ENCODE measurements around the gene SEMA6B. TPM values are rescaled to one million over a fixed set of nuclear protein-coding genes. Genes with fewer than 3 reads are reported as not detected.

The SEMA6B gene
- polyA plus RNA-seq, 1 donor from 2014 or later = 21.6 TPM

DNA sequence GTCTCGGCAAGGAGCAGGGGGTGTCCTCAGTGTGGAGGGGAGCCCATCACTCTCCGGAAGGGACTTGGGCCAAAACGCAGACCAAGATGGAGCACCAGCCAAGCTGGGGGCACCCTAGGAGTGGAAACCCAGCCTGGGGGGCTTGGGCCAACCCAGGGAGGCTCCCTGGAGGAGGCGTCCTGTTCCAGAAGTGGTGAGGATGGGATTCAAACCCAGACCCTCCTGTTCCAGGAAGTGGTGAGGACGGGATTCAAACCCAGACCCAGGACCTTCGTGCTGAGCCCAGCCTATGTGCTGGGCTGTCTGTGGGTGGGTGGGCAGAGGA lies 40.4 kb downstream of the SEMA6B start:
- no peak overlapping the region for H3K9ac ChIP-seq (ENCODE audit: low read length)
- no peaks in the 10 kb centered on the region for H3K79me2 ChIP-seq (replicated peaks; ENCODE audit: insufficient read depth, low read length)
- H3K27me3 ChIP-seq (ENCODE audit: insufficient read depth, low read depth, low read length) = no peaks in the 10 kb centered on the region
- no peaks in the 10 kb centered on the region for H3F3A ChIP-seq (ENCODE audit: insufficient read depth, low read length, poor library complexity, severe bottlenecking)
- no peak overlapping the region for H2AFZ ChIP-seq (ENCODE audit: low read depth, low read length)
- H3K4me2 ChIP-seq (ENCODE audit: low read length) = no peak overlapping the region
- no peak for TF ChIP-seq EZH2 (IDR thresholded peaks at IDR 0.05; ENCODE audit: borderline replicate concordance, insufficient read depth, low read length, poor library complexity, severe bottlenecking)
- no peak for TF ChIP-seq SMC3 (conservative IDR thresholded peaks at IDR 0.05; ENCODE audit: poor library complexity)
- TF ChIP-seq POLR2AphosphoS5 (IDR thresholded peaks at IDR 0.05) = no peak
- no peak for TF ChIP-seq TAF1 (IDR thresholded peaks at IDR 0.05; ENCODE audit: low read depth)
- TF ChIP-seq, protein P1, sequence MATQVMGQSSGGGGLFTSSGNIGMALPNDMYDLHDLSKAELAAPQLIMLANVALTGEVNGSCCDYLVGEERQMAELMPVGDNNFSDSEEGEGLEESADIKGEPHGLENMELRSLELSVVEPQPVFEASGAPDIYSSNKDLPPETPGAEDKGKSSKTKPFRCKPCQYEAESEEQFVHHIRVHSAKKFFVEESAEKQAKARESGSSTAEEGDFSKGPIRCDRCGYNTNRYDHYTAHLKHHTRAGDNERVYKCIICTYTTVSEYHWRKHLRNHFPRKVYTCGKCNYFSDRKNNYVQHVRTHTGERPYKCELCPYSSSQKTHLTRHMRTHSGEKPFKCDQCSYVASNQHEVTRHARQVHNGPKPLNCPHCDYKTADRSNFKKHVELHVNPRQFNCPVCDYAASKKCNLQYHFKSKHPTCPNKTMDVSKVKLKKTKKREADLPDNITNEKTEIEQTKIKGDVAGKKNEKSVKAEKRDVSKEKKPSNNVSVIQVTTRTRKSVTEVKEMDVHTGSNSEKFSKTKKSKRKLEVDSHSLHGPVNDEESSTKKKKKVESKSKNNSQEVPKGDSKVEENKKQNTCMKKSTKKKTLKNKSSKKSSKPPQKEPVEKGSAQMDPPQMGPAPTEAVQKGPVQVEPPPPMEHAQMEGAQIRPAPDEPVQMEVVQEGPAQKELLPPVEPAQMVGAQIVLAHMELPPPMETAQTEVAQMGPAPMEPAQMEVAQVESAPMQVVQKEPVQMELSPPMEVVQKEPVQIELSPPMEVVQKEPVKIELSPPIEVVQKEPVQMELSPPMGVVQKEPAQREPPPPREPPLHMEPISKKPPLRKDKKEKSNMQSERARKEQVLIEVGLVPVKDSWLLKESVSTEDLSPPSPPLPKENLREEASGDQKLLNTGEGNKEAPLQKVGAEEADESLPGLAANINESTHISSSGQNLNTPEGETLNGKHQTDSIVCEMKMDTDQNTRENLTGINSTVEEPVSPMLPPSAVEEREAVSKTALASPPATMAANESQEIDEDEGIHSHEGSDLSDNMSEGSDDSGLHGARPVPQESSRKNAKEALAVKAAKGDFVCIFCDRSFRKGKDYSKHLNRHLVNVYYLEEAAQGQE (IDR thresholded peaks at IDR 0.05; ENCODE audit: borderline replicate concordance) = no peak
- TF ChIP-seq RAD21 (conservative IDR thresholded peaks at IDR 0.05) = no peak
- TF ChIP-seq, protein P2, sequence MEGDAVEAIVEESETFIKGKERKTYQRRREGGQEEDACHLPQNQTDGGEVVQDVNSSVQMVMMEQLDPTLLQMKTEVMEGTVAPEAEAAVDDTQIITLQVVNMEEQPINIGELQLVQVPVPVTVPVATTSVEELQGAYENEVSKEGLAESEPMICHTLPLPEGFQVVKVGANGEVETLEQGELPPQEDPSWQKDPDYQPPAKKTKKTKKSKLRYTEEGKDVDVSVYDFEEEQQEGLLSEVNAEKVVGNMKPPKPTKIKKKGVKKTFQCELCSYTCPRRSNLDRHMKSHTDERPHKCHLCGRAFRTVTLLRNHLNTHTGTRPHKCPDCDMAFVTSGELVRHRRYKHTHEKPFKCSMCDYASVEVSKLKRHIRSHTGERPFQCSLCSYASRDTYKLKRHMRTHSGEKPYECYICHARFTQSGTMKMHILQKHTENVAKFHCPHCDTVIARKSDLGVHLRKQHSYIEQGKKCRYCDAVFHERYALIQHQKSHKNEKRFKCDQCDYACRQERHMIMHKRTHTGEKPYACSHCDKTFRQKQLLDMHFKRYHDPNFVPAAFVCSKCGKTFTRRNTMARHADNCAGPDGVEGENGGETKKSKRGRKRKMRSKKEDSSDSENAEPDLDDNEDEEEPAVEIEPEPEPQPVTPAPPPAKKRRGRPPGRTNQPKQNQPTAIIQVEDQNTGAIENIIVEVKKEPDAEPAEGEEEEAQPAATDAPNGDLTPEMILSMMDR (IDR thresholded peaks at IDR 0.05; ENCODE audit: poor library complexity, severe bottlenecking) = no peak
- no peak for TF ChIP-seq EP300 (conservative IDR thresholded peaks at IDR 0.05; ENCODE audit: poor library complexity, severe bottlenecking)
- no peak for TF ChIP-seq MXI1 (conservative IDR thresholded peaks at IDR 0.05; ENCODE audit: poor library complexity, severe bottlenecking)
- no peaks in the 10 kb centered on the region for H3K9me3 ChIP-seq (ENCODE audit: low read length)
- no peaks in the 10 kb centered on the region for H3K9me2 ChIP-seq (ENCODE audit: insufficient read depth, low read length)
- H3K36me3 ChIP-seq (ENCODE audit: insufficient read depth, low read length) = no peaks in the 10 kb centered on the region
- H3K4me3 ChIP-seq (ENCODE audit: low read length) = no peak overlapping the region
- H4K20me1 ChIP-seq (ENCODE audit: insufficient read depth) = no peaks in the 10 kb centered on the region
- H3K27ac ChIP-seq (ENCODE audit: low read length) = no peak overlapping the region

DNA sequence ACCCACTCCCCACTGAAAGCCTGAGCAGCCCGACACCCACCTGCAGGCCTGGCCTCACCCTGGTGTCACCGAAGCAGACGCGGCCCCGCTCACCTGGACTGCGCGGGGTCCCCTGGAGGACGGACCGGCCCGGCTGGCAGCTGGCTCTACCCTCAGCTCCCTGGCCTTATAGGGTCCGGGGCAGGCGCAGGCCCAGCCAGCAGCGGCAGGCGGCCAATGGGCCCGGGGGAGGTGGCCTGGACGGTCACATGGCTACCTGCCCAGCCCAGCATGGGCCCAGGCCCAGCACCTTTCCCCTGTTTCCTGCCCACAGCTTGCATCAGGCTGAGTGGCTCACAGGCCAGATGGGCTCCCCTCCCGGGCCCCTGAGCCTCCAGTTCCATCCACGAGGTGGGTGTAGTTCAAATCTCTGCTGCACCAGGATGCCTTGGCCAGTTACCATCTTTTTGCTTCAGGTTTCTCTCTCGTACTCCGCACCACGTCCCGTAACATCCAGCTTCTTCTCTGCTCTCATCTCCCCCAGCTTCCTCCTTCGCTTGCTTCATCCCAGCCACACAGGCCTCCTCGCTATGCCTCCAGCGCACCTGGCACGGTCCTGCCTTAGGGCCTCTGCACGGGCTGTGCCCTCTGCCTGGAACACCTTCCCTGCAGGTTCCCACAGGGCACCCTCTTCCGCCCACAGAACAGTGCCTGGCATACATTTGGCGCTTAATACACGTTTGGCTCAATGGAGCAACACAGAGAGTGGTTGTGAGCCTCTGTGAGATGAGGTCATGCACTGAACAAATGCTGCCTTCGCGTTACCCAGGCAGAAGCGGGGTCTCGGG lies 40.9 kb downstream of the SEMA6B start, which contains the start of gene PLIN4:
Gene PLIN4 (minus strand): TSS at position 142 of the 827 bp plus-strand sequence. CDS start 214 bp downstream, outside the sequence.
- no peaks in the 10 kb centered on the region for H3F3A ChIP-seq (ENCODE audit: insufficient read depth, low read length, poor library complexity, severe bottlenecking)
- H3K9me2 ChIP-seq (ENCODE audit: insufficient read depth, low read length) = no peaks in the 10 kb centered on the region
- TF ChIP-seq, protein P2 (IDR thresholded peaks at IDR 0.05; ENCODE audit: poor library complexity, severe bottlenecking) = no peak
- no peak for TF ChIP-seq RAD21 (conservative IDR thresholded peaks at IDR 0.05)
- TF ChIP-seq SMC3 (conservative IDR thresholded peaks at IDR 0.05; ENCODE audit: poor library complexity) = no peak
- no peak for TF ChIP-seq EP300 (conservative IDR thresholded peaks at IDR 0.05; ENCODE audit: poor library complexity, severe bottlenecking)
- no peak for TF ChIP-seq MXI1 (conservative IDR thresholded peaks at IDR 0.05; ENCODE audit: poor library complexity, severe bottlenecking)
- TF ChIP-seq, protein P1 (IDR thresholded peaks at IDR 0.05; ENCODE audit: borderline replicate concordance) = no peak
- TF ChIP-seq EZH2 (IDR thresholded peaks at IDR 0.05; ENCODE audit: borderline replicate concordance, insufficient read depth, low read length, poor library complexity, severe bottlenecking) = no peak
- no peak for TF ChIP-seq TAF1 (IDR thresholded peaks at IDR 0.05; ENCODE audit: low read depth)
- TF ChIP-seq POLR2AphosphoS5 (IDR thresholded peaks at IDR 0.05) = no peak
- no peak within 1 kb of the TSS for H3K4me2 ChIP-seq (ENCODE audit: low read length)
- no peaks in the 10 kb centered on the region for H3K9me3 ChIP-seq (ENCODE audit: low read length)
- H3K36me3 ChIP-seq (ENCODE audit: insufficient read depth, low read length) = no peaks in the 10 kb centered on the region
- H4K20me1 ChIP-seq (ENCODE audit: insufficient read depth) = no peaks in the 10 kb centered on the region
- no peak within 1 kb of the TSS for H2AFZ ChIP-seq (ENCODE audit: low read depth, low read length)
- H3K27me3 ChIP-seq (ENCODE audit: insufficient read depth, low read depth, low read length) = no peaks in the 10 kb centered on the region
- H3K27ac ChIP-seq (ENCODE audit: low read length) = no peak within 1 kb of the TSS
- no peak within 1 kb of the TSS for H3K4me3 ChIP-seq (ENCODE audit: low read length)
- H3K9ac ChIP-seq (ENCODE audit: low read length) = no peak within 1 kb of the TSS
- H3K79me2 ChIP-seq (replicated peaks; ENCODE audit: insufficient read depth, low read length) = no peaks in the 10 kb centered on the region

Data from neural cell (in vitro differentiated cells).